Type B pancreatic cell (in vitro differentiated cells): ENCODE results near the gene AKAP9. TPM values are rescaled to one million over a fixed set of nuclear protein-coding genes. Genes with fewer than 3 reads are reported as not detected.

Experiments
- DNase-seq: peaks from one replicate; pipeline ENCODE4 v3.0.0; 2021; ENCODE audit warnings: mixed read lengths; ENCODE audit not compliant: unreplicated experiment; ENCODE audit errors: extremely low spot score
- H3K27ac Mint-ChIP-seq: 2 replicates; pipeline ENCODE4 v1.8.0; 2021; ENCODE audit warnings: mild to moderate bottlenecking, mixed read lengths
- H3K27me3 Mint-ChIP-seq: 2 replicates; pipeline ENCODE4 v1.8.0; 2021; ENCODE audit warnings: mixed read lengths
- H3K36me3 Mint-ChIP-seq: 2 replicates; pipeline ENCODE4 v1.8.0; 2021; ENCODE audit warnings: mixed read lengths
- H3K4me1 Mint-ChIP-seq: one replicate; pipeline ENCODE4 v1.8.0; 2021; ENCODE audit warnings: mixed read lengths; ENCODE audit not compliant: unreplicated experiment
- H3K4me3 Mint-ChIP-seq: 2 replicates; pipeline ENCODE4 v1.8.0; 2021; ENCODE audit warnings: mild to moderate bottlenecking, mixed read lengths
- H3K9me3 Mint-ChIP-seq: 2 replicates; pipeline ENCODE4 v1.8.0; 2021; ENCODE audit warnings: mixed read lengths
- CTCF ChIP-seq: fragments of 200-600 bp; sonication (generic); conservative IDR thresholded peaks from 2 replicates; pipeline ENCODE4 v1.5.0; 2021; ENCODE audit warnings: antibody characterized with exemption, mild to moderate bottlenecking
- total RNA-seq: library from RNA; stranded (reverse); gene quantifications from 2 replicates; pipeline ENCODE4 v1.2.1, GENCODE V29; 2021; ENCODE audit warnings: low replicate concordance

Gene AKAP9
- total RNA-seq, 1 donor from 2014 or later, result 63.1 TPM

- no peaks in the 10 kb centered on the region for H3K27me3 Mint-ChIP-seq
Observed at GRCh38 chr7:92108821-92109220, 168.2 kb downstream of the AKAP9 start.

DNA sequence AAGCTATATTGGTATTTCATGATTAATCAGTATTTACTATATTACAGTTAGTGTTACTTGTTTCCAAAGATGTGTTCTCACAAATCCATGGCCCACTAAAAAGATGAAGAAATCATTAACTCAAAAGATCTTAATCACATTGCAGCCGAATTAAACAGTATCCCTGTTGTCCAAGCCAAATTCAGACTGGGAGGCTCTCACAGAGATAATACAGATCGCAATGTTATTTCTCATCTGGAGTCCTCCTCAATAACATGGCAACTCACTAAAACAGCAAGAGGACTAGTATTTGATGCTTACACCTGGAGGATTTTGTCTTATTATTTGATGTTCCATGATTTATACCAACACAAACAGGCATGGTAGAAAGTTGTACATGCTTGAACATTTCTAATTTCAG, 170.2 kb downstream of the AKAP9 start:
- H3K4me3 Mint-ChIP-seq, result no peak overlapping the region
- no peak overlapping the region for H3K27ac Mint-ChIP-seq
- H3K36me3 Mint-ChIP-seq, result peaks cover 43% of the 10 kb centered on the region
- H3K9me3 Mint-ChIP-seq, result no peaks in the 10 kb centered on the region
- H3K27me3 Mint-ChIP-seq, result no peaks in the 10 kb centered on the region
- no peak for TF ChIP-seq CTCF
- no peaks in the 10 kb centered on the region for H3K4me1 Mint-ChIP-seq
- no peak for DNase-seq

More at GRCh38 chr7:92108821-92109220, 168.2 kb downstream of the AKAP9 start:
- TF ChIP-seq CTCF, result no peak
- no peaks in the 10 kb centered on the region for H3K4me1 Mint-ChIP-seq
- no peak overlapping the region for H3K27ac Mint-ChIP-seq
- DNase-seq, result no peak
- H3K4me3 Mint-ChIP-seq, result no peak overlapping the region
- H3K36me3 Mint-ChIP-seq, result peaks cover 34% of the 10 kb centered on the region
- no peaks in the 10 kb centered on the region for H3K9me3 Mint-ChIP-seq

DNA sequence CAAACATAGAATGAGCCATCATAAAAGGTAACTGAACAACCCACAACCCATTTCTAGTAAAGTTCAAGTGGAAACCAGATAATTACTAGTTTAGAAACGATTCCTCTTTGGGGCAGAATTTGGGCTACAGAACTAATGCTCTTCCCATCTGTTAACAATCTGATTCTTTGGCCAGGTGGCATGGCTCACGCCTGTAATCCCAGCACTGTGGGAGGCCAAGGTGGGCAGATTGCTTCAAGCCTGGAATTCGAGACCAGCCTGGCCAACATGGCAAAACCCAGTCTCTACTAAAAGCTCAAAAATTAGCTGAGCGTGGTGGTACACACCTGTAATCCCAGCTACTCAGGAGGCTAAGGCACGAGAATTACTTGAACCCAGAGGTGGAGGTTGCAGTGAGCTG, 175.2 kb downstream of the AKAP9 start:
- Mint-ChIP-seq H3K4me3 (no peak overlapping the region), H3K27ac (no peak overlapping the region), H3K36me3 (peaks cover 45% of the 10 kb centered on the region), H3K9me3 (no peaks in the 10 kb centered on the region), H3K4me1 (peaks cover 6% of the 10 kb centered on the region), H3K27me3 (no peaks in the 10 kb centered on the region)
- DNase-seq, result no peak
- no peak for TF ChIP-seq CTCF

DNA sequence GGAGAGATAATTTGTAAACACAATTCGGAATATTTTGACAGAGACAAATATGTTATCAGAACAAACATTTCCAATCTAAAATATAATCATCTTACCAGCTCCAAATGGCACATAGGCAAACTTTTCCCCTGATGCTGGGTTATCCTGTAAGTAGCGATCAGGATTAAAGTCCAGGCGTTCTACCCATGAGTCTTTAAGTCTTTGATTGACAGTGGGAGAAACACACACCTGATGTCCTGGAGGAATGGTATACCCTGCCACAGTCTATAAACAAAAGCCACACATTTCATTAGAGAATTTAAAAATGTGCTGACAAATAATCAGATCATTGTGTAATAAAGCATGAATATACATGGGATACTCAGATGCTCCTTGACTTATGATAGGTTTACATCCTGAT, 176.3 kb downstream of the AKAP9 start:
- peaks cover 55% of the 10 kb centered on the region for H3K36me3 Mint-ChIP-seq
- no peaks in the 10 kb centered on the region for H3K9me3 Mint-ChIP-seq
- H3K4me1 Mint-ChIP-seq, result peaks cover 6% of the 10 kb centered on the region
- H3K4me3 Mint-ChIP-seq, result no peak overlapping the region
- no peak for DNase-seq
- H3K27ac Mint-ChIP-seq, result no peak overlapping the region
- no peaks in the 10 kb centered on the region for H3K27me3 Mint-ChIP-seq
- no peak for TF ChIP-seq CTCF

- Mint-ChIP-seq H3K27ac (no peak overlapping the region), H3K27me3 (no peaks in the 10 kb centered on the region), H3K36me3 (peaks cover 62% of the 10 kb centered on the region), H3K4me3 (no peak overlapping the region), H3K9me3 (no peaks in the 10 kb centered on the region), H3K4me1 (peaks cover 6% of the 10 kb centered on the region)
- DNase-seq, result no peak
- TF ChIP-seq CTCF, result no peak
Observed at GRCh38 chr7:92119213-92119759, 178.6 kb downstream of the AKAP9 start.

GRCh38 chr7:92121681-92122080, 181.0 kb downstream of the AKAP9 start:
- Mint-ChIP-seq H3K4me3 (no peak overlapping the region), H3K27ac (no peak overlapping the region), H3K4me1 (peaks cover 6% of the 10 kb centered on the region), H3K27me3 (no peaks in the 10 kb centered on the region), H3K9me3 (no peaks in the 10 kb centered on the region), H3K36me3 (peaks cover 56% of the 10 kb centered on the region)
- no peak for TF ChIP-seq CTCF
- DNase-seq, result no peak
